GM12874 (cell line): ENCODE measurements around the gene PEX11B.

ENCODE experiments used
- TF ChIP-seq, protein P1 (sequence below): IDR thresholded peaks from 2 replicates; pipeline ENCODE4 v1.5.1; 2011; ENCODE audit warnings: low read depth, mild to moderate bottlenecking, control low read depth, low read length, moderate library complexity; ENCODE audit not compliant: insufficient read depth

Gene PEX11B

DNA sequence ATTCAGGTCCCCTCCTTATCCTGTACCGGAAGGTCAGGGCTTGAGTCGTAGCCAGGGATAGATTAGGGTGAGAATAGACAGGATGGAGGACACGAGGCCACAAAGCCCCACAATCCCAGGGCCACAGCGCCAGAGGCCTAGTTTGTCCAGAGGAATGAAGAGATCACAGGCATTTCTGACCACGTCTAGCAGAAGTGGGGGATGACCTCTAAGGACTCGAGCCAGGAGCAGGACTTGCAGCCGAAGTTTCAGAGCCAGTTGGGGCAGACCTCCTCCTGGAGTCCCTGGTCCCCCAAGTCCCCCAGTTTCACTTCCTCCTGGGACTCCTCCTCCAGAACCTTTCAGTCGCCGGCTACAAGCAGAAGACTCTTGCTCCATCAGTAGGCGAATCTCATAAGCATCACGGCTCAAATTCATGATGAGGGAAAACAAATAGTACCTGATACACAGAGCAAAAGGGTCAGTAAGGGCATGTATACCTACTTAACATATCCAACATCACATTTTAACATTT lies 6.3 kb downstream of the PEX11B start:
- TF ChIP-seq, protein P1, sequence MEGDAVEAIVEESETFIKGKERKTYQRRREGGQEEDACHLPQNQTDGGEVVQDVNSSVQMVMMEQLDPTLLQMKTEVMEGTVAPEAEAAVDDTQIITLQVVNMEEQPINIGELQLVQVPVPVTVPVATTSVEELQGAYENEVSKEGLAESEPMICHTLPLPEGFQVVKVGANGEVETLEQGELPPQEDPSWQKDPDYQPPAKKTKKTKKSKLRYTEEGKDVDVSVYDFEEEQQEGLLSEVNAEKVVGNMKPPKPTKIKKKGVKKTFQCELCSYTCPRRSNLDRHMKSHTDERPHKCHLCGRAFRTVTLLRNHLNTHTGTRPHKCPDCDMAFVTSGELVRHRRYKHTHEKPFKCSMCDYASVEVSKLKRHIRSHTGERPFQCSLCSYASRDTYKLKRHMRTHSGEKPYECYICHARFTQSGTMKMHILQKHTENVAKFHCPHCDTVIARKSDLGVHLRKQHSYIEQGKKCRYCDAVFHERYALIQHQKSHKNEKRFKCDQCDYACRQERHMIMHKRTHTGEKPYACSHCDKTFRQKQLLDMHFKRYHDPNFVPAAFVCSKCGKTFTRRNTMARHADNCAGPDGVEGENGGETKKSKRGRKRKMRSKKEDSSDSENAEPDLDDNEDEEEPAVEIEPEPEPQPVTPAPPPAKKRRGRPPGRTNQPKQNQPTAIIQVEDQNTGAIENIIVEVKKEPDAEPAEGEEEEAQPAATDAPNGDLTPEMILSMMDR, result no peak

DNA sequence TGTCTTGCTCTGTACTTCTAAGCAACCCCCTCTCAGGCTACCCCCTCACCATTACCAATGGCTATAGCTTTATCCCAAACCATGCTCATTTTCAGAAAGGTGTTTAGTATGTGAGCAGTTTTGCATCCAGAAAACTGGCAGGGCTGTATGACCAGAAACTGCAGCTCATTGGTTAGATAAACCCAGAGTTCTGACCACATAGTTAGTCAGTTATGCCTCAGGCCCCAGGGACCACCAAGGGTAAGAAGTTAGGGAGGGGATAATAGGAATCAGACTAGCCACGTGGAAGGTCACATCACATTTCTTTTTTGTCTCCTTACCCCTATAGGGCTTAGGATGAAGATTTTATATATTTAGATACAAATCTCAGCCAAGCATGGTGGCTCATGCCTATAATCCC lies 9.9 kb downstream of the PEX11B start:
- TF ChIP-seq, protein P1, result no peak

DNA sequence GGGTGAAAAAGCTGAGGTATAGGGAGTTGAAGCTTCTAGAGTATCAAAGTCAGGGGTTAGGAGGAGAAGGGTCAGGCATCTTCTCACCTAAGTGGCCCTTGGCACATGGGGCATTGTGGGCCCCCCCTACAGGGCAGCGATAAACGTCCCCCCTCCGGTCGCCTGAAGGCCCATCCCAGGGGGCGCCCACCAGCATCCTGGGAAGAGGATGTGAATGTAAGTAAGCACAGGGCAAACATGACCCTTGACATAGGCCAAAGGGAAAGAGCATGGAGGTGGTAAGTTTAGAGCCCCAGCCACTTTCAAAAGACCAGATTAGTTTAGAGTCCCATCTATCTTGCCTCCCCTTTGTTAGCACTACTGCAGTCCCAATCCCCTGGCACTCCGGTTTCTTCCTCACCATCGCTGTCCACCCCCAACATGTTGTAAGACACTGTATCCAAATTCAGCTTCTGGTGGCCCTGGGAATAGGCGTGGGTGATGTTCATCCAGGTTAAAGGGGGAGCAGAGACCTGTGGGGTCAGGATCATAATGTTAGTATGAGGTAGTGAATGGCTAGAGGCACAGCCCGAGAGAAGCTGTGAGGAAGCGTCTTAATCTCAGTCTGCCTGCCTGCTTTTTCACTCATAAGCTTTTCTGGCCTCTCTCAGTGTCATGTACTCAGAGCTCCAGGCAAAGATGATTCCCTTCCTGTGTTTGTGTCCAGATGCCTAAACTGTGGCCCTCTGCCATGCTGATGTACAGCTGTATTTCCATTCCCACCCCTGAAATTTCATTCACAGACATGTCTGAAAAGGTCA lies 11.4 kb downstream of the PEX11B start:
- TF ChIP-seq, protein P1, result no peak

DNA sequence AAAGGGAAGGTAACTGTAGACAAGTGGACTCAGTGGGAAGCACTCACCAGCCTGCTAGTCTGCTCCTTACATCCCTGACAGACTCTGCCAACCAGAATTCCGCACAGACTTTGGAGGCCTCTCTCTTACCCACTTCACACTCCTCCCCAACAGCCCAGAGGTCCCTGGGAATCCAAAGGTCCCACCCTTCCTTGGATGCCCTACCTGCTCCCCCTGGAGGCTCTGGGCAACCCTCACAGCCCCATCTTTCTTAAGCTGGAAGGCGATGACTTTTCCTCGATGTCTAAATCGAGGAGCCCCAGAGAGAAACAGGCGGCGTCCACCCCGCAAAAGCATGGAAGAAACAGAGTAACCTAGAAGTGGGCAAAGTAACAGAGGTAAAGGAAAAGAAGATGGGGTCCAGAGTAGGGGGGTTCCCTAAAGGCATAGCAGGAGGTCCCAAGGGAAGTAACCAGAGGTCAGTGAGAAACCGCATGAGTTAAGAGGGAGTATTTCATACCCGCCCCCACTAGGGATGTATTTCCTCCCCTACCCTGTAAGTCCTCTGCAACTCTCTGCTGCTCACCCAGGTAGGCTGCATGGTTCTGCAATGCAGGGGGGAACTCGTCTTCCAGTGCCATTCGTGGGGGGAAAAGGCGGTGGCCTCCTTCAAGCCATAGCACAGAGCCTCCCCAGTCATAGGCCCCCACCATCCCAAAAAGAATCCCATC lies 17.1 kb downstream of the PEX11B start:
- TF ChIP-seq, protein P1, result no peak

DNA sequence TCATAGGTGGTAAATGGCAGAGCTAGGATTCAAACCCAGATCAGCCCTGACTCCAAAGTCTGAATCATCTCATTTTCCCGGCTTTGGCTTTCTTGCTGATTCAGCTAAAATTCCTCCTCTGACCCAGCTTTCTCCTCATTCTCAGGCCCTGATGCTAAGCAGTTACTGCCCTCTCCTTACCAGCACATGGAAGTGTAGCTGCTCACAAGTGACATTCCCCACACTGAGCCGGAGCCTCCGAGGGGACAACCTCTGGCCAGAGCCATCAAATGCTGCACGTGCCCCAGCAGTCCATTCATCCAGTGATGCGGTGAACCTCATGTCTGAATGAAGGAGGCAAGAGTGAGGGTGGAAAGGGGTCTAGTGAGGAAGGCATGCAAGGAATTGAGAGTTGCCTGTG lies 19.8 kb downstream of the PEX11B start:
- TF ChIP-seq, protein P1, result no peak

DNA sequence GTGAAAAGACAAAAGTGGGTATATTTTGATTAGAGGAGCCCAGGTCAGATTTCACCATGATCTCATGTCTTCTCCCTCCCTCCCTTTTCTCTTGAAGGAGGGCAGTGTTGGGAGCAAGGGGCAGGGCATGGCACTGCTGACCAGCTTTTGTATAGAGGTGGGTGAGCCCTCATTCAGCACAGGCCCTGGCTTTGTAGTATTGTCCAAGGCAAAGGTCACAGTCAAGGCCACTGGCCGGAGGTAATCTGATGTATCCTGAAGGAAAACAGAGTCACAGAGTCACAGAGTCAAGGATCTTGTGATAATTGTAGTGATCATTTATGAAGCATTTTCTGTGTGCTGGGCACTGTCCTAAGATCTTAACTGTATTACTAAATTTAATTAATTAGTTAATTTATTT lies 20.5 kb downstream of the PEX11B start:
- TF ChIP-seq, protein P1, result no peak

DNA sequence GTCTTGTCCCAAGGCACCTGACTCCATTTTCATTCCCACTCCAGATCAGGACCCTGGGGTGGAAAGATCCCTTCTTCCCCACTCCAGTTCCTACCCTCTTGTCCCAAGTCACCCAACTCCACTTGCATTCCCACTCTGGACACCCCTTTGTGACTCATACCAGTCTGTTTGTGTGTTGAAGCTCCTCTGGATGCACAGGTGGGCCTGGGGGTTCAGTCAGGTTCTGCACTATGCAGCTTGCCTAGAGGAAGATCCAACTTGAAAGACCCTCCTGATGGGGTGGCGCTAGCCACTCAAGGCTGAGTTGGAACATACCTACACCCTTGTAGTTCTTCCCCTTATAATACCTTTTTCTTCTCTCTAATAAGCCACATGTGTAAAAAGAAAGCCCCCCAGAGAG lies 23.0 kb downstream of the PEX11B start:
- TF ChIP-seq, protein P1, result no peak
